ENCODE results near the gene GARIN5A. TPM values are rescaled to one million over a fixed set of nuclear protein-coding genes. Genes with fewer than 3 reads are reported as not detected.

GARIN5A gene
- total and polyA plus RNA-seq, 8 donors, result 1.4 to 2.6 (median 2.1) TPM

- DNase-seq, result peak in 3 of 6 donors; percentile 31 to 62 (median 43)
Observed at GRCh38 chr19:50481351-50482149, 4.9 kb upstream of the GARIN5A start.

GRCh38 chr19:50480281-50481111 is 3.8 kb upstream of the GARIN5A start:
- no peak overlapping the region for H3K27ac ChIP-seq
- H3K9me3 ChIP-seq, result no peaks in the 10 kb centered on the region
- intact Hi-C loops (cut with DNase I), result no loop called here
- FAIRE-seq (no peak), DNase-seq (peak in 1 of 6 donors; percentile 46), ATAC-seq (no peak)
- H3K4me1 ChIP-seq, result peaks cover 0 to 11% (median 0%) of the 10 kb centered on the region in 3 donors
- 90 to 91% methylated on average over 36 to 37 of the region's 37 CpGs for WGBS, 2 donors
- TF ChIP-seq CTCF (IDR thresholded peaks at IDR 0.05), result no peak
- H3K36me3 ChIP-seq, result peaks cover 0 to 28% (median 25%) of the 10 kb centered on the region in 3 donors
- H3K4me3 ChIP-seq, result no peak overlapping the region
- H3K27me3 ChIP-seq, result no peaks in the 10 kb centered on the region

More at GRCh38 chr19:50481351-50482149, 4.9 kb upstream of the GARIN5A start:
- no peak overlapping the region for H3K4me3 ChIP-seq
- ATAC-seq (no peak), FAIRE-seq (no peak)
- peaks cover 0 to 28% (median 25%) of the 10 kb centered on the region in 3 donors for H3K36me3 ChIP-seq
- peaks cover 0 to 11% (median 0%) of the 10 kb centered on the region in 3 donors for H3K4me1 ChIP-seq
- intact Hi-C loops (cut with DNase I), result no loop called here
- no peak for TF ChIP-seq CTCF (IDR thresholded peaks at IDR 0.05)
- H3K27ac ChIP-seq, result no peak overlapping the region
- 93 to 96% methylated on average over 15 to 27 of the region's 27 CpGs for WGBS, 2 donors
- H3K27me3 ChIP-seq, result no peaks in the 10 kb centered on the region
- H3K9me3 ChIP-seq, result no peaks in the 10 kb centered on the region

- no peak for TF ChIP-seq CTCF (IDR thresholded peaks at IDR 0.05)
- FAIRE-seq (no peak), DNase-seq (peak in 1 of 6 donors; percentile 35), ATAC-seq (no peak)
- H3K36me3 ChIP-seq, result peaks cover 0 to 28% (median 25%) of the 10 kb centered on the region in 3 donors
- no peak overlapping the region for H3K27ac ChIP-seq
- intact Hi-C loops (cut with DNase I), result no loop called here
- H3K4me1 ChIP-seq, result peaks cover 0 to 11% (median 0%) of the 10 kb centered on the region in 3 donors
- H3K27me3 ChIP-seq, result no peaks in the 10 kb centered on the region
- H3K4me3 ChIP-seq, result no peak overlapping the region
- no peaks in the 10 kb centered on the region for H3K9me3 ChIP-seq
- 97% methylated on average over 16 of the region's 16 CpGs for WGBS, 2 donors
Observed at GRCh38 chr19:50479761-50480251, 3.2 kb upstream of the GARIN5A start.

DNA sequence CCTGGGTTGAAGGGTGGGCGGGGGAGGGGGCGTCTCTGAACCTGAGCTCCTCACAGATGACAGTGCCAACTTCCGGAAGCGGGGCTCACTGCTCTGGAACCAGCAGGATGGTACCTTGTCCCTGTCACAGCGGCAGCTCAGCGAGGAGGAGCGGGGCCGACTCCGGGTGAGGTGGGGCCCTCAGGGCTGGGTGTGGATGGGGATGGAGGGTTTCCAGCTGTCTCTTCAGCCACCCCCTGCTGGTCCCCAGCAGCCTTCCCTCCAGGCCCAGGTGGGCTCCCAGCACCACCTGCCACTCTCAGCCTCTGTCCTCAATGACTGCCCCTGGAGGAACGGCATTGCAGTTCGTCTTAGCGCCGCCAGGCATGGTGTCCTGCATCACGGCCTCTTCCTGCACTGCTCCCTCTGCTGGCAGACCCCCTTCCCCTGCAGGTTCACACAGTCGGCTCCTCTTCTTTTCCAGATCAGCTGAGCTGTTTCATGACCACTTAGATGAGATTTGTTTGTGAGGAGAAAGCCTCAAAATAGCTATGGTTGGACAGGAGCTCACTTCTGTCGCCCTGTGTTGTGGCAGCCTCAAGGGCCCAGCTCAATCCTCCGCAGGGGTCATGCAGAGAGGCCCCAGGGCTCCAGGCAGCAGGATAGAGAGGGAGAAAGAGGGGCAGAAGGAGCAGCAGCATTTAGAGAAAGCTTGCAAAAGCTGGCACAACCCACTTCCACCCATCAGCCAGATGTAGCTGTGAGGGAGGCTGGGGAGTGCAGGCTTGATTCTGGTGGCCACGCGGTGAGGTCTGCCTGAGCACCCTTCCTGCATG is 2.5 kb upstream of the GARIN5A start:
- FAIRE-seq (no peak), DNase-seq (peak in 2 of 6 donors; percentile 43 to 79), ATAC-seq (no peak)
- H3K36me3 ChIP-seq, result peaks cover 0 to 28% (median 25%) of the 10 kb centered on the region in 3 donors
- no peaks in the 10 kb centered on the region for H3K27me3 ChIP-seq
- H3K4me1 ChIP-seq, result peaks cover 0 to 11% (median 0%) of the 10 kb centered on the region in 3 donors
- no peaks in the 10 kb centered on the region for H3K9me3 ChIP-seq
- TF ChIP-seq CTCF (IDR thresholded peaks at IDR 0.05), result peak in 1 of 4 donors; percentile 7
- H3K27ac ChIP-seq, result no peak overlapping the region
- 92 to 94% methylated on average over 19 of the region's 19 CpGs for WGBS, 2 donors
- H3K4me3 ChIP-seq, result no peak overlapping the region
- intact Hi-C loops (cut with DNase I), result no loop called here

Data from pancreas (tissue), 10 donors.